Chondrocyte (in vitro differentiated cells): ENCODE results near the gene ACER3. TPM values are rescaled to one million over a fixed set of nuclear protein-coding genes. Genes with fewer than 3 reads are reported as not detected.
"Not testable (repeated sequence)": the region's sequence is repeated elsewhere in the genome, so short reads cannot be mapped to it uniquely, and the experiment has no call there.

Experiments used
- DNase-seq: peaks from one replicate; pipeline ENCODE4 v3.0.0; 2021; ENCODE audit warnings: mixed read lengths, low spot score
- H3K27ac Mint-ChIP-seq: one replicate; pipeline ENCODE4 v1.8.0; 2021; ENCODE audit warnings: mild to moderate bottlenecking, moderate library complexity, mixed read lengths; ENCODE audit not compliant: unreplicated experiment
- H3K27me3 Mint-ChIP-seq: 2 replicates; pipeline ENCODE4 v1.8.0; 2021; ENCODE audit warnings: low read depth, mixed read lengths
- H3K36me3 Mint-ChIP-seq: 2 replicates; pipeline ENCODE4 v1.8.0; 2021; ENCODE audit warnings: low read depth, mixed read lengths
- H3K4me1 Mint-ChIP-seq: 2 replicates; pipeline ENCODE4 v1.8.0; 2021; ENCODE audit warnings: low read depth, mild to moderate bottlenecking, mixed read lengths
- H3K4me3 Mint-ChIP-seq: one replicate; pipeline ENCODE4 v1.8.0; 2021; ENCODE audit warnings: mild to moderate bottlenecking, moderate library complexity, mixed read lengths; ENCODE audit not compliant: unreplicated experiment
- H3K9me3 Mint-ChIP-seq: 2 replicates; pipeline ENCODE4 v1.8.0; 2021; ENCODE audit warnings: low read depth, mixed read lengths
- CTCF ChIP-seq: fragments of 200-600 bp; sonication (generic); IDR thresholded peaks from 2 replicates; pipeline ENCODE4 v1.5.0; 2021; ENCODE audit warnings: antibody characterized with exemption, mild to moderate bottlenecking, moderate library complexity
- total RNA-seq: library from RNA; stranded (reverse); gene quantifications from 3 replicates; pipeline ENCODE4 v1.2.1, GENCODE V29; 2021

The ACER3 gene
- total RNA-seq, 1 donor from 2014 or later, result 17.9 TPM

GRCh38 chr11:76891793-76892192 lies 31.1 kb downstream of the ACER3 start:
- TF ChIP-seq CTCF, result no peak
- H3K36me3 Mint-ChIP-seq, result no peaks in the 10 kb centered on the region
- H3K4me1 Mint-ChIP-seq, result peaks cover 4% of the 10 kb centered on the region
- DNase-seq, result no peak
- no peak overlapping the region for H3K4me3 Mint-ChIP-seq
- H3K27me3 Mint-ChIP-seq, result no peaks in the 10 kb centered on the region
- H3K27ac Mint-ChIP-seq, result no peak overlapping the region
- no peaks in the 10 kb centered on the region for H3K9me3 Mint-ChIP-seq

- H3K9me3 Mint-ChIP-seq, result no peaks in the 10 kb centered on the region
- DNase-seq, result no peak
- TF ChIP-seq CTCF, result no peak
- no peak overlapping the region for H3K4me3 Mint-ChIP-seq
- no peaks in the 10 kb centered on the region for H3K27me3 Mint-ChIP-seq
- no peaks in the 10 kb centered on the region for H3K36me3 Mint-ChIP-seq
- no peak overlapping the region for H3K27ac Mint-ChIP-seq
- peaks cover 4% of the 10 kb centered on the region for H3K4me1 Mint-ChIP-seq
These were observed 31.6 kb downstream of the ACER3 start for GRCh38 chr11:76892306-76892705.

- TF ChIP-seq CTCF, result no peak
- DNase-seq, result no peak
These were observed 36.5 kb downstream of the ACER3 start for GRCh38 chr11:76897233-76897632.

GRCh38 chr11:76901144-76901543 lies 40.4 kb downstream of the ACER3 start:
- H3K4me3 Mint-ChIP-seq, result no peak overlapping the region
- no peak overlapping the region for H3K27ac Mint-ChIP-seq
- no peak for DNase-seq
- H3K36me3 Mint-ChIP-seq, result peaks cover 1% of the 10 kb centered on the region
- H3K27me3 Mint-ChIP-seq, result no peaks in the 10 kb centered on the region
- no peaks in the 10 kb centered on the region for H3K4me1 Mint-ChIP-seq
- peaks cover under 1% of the 10 kb centered on the region for H3K9me3 Mint-ChIP-seq
- no peak for TF ChIP-seq CTCF

More at GRCh38 chr11:76897233-76897632, 36.5 kb downstream of the ACER3 start:
- Mint-ChIP-seq H3K4me1 (no peaks in the 10 kb centered on the region), H3K9me3 (no peaks in the 10 kb centered on the region), H3K27ac (no peak overlapping the region), H3K4me3 (no peak overlapping the region), H3K27me3 (no peaks in the 10 kb centered on the region), H3K36me3 (peaks cover 1% of the 10 kb centered on the region)

- not testable (repeated sequence) for H3K4me1 Mint-ChIP-seq, H3K9me3 Mint-ChIP-seq, DNase-seq, H3K36me3 Mint-ChIP-seq, H3K27me3 Mint-ChIP-seq, H3K4me3 Mint-ChIP-seq, H3K27ac Mint-ChIP-seq
These were observed 40.9 kb downstream of the ACER3 start for GRCh38 chr11:76901622-76902021.
